Muscle of arm (tissue), 12 donors: ENCODE measurements around the gene KCND2. TPM values are rescaled to one million over a fixed set of nuclear protein-coding genes. Genes with fewer than 3 reads are reported as not detected.
"Not testable (repeated sequence)": the region's sequence is repeated elsewhere in the genome, so short reads cannot be mapped to it uniquely, and the experiment has no call there.

Experiments used
- DNase-seq: peaks from one replicate; pipeline ENCODE4 v3.0.0-alpha.2; 2013
- polyA plus RNA-seq, 12 donors: library from polyadenylated mRNA; unstranded; fragments of 120-200 nt; gene quantifications; one replicate each; pipeline ENCODE4 v1.2.1, GENCODE V29; 2013; ENCODE audit not compliant: insufficient read length in 12 of 12

The KCND2 gene
- polyA plus RNA-seq, 12 donors = 0.53 to 1.9 (median 0.99) TPM; not detected in 2

- no peak for DNase-seq
These were observed 208.0 kb downstream of the KCND2 start for GRCh38 chr7:120480930-120481329.

GRCh38 chr7:120486164-120486563, 213.2 kb downstream of the KCND2 start:
- DNase-seq = no peak

GRCh38 chr7:120502132-120502531, 229.2 kb downstream of the KCND2 start:
- DNase-seq = no peak

- DNase-seq = no peak
These were observed 229.8 kb downstream of the KCND2 start for GRCh38 chr7:120502825-120503224.

GRCh38 chr7:120504386-120504785, 231.4 kb downstream of the KCND2 start:
- no peak for DNase-seq

GRCh38 chr7:120505770-120506169, 232.8 kb downstream of the KCND2 start:
- DNase-seq = no peak

- DNase-seq = no peak
These were observed 239.7 kb downstream of the KCND2 start for GRCh38 chr7:120512701-120513100.

GRCh38 chr7:120519224-120519623, 246.2 kb downstream of the KCND2 start:
- no peak for DNase-seq

- no peak for DNase-seq
These were observed 249.1 kb downstream of the KCND2 start for GRCh38 chr7:120521761-120522737.

GRCh38 chr7:120523985-120524384, 251.0 kb downstream of the KCND2 start:
- DNase-seq = no peak

GRCh38 chr7:120526902-120527509, 254.0 kb downstream of the KCND2 start:
- DNase-seq = no peak

- no peak for DNase-seq
These were observed 256.8 kb downstream of the KCND2 start for GRCh38 chr7:120529736-120530135.

GRCh38 chr7:120538335-120538734, 265.4 kb downstream of the KCND2 start:
- DNase-seq = no peak

- no peak for DNase-seq
These were observed 266.3 kb downstream of the KCND2 start for GRCh38 chr7:120539321-120539720.

- DNase-seq = no peak
These were observed 274.6 kb downstream of the KCND2 start for GRCh38 chr7:120547605-120548004.

- DNase-seq = no peak
These were observed 277.6 kb downstream of the KCND2 start for GRCh38 chr7:120550494-120551048.

- DNase-seq = no peak
These were observed 280.5 kb downstream of the KCND2 start for GRCh38 chr7:120553491-120553890.

- peak; percentile 58 for DNase-seq
These were observed 282.1 kb downstream of the KCND2 start for GRCh38 chr7:120554960-120555571.

GRCh38 chr7:120564145-120564544, 291.2 kb downstream of the KCND2 start:
- DNase-seq = no peak

GRCh38 chr7:120567204-120567603, 294.2 kb downstream of the KCND2 start:
- DNase-seq = no peak

GRCh38 chr7:120578657-120579056, 305.7 kb downstream of the KCND2 start:
- not testable (repeated sequence) for DNase-seq

- no peak for DNase-seq
These were observed 309.9 kb downstream of the KCND2 start for GRCh38 chr7:120582916-120583315.
